Type B pancreatic cell (in vitro differentiated cells): ENCODE data around the gene AQP10. TPM values are rescaled to one million over a fixed set of nuclear protein-coding genes. Genes with fewer than 3 reads are reported as not detected.

Source experiments
- DNase-seq: peaks from one replicate; pipeline ENCODE4 v3.0.0; 2021; ENCODE audit warnings: mixed read lengths; ENCODE audit not compliant: unreplicated experiment; ENCODE audit errors: extremely low spot score
- H3K27ac Mint-ChIP-seq: 2 replicates; pipeline ENCODE4 v1.8.0; 2021; ENCODE audit warnings: mild to moderate bottlenecking, mixed read lengths
- H3K27me3 Mint-ChIP-seq: 2 replicates; pipeline ENCODE4 v1.8.0; 2021; ENCODE audit warnings: mixed read lengths
- H3K36me3 Mint-ChIP-seq: 2 replicates; pipeline ENCODE4 v1.8.0; 2021; ENCODE audit warnings: mixed read lengths
- H3K4me1 Mint-ChIP-seq: one replicate; pipeline ENCODE4 v1.8.0; 2021; ENCODE audit warnings: mixed read lengths; ENCODE audit not compliant: unreplicated experiment
- H3K4me3 Mint-ChIP-seq: 2 replicates; pipeline ENCODE4 v1.8.0; 2021; ENCODE audit warnings: mild to moderate bottlenecking, mixed read lengths
- H3K9me3 Mint-ChIP-seq: 2 replicates; pipeline ENCODE4 v1.8.0; 2021; ENCODE audit warnings: mixed read lengths
- CTCF ChIP-seq: fragments of 200-600 bp; sonication (generic); conservative IDR thresholded peaks from 2 replicates; pipeline ENCODE4 v1.5.0; 2021; ENCODE audit warnings: antibody characterized with exemption, mild to moderate bottlenecking
- total RNA-seq: library from RNA; stranded (reverse); gene quantifications from 2 replicates; pipeline ENCODE4 v1.2.1, GENCODE V29; 2021; ENCODE audit warnings: low replicate concordance

Gene AQP10
- total RNA-seq, 1 donor from 2014 or later, result 0.27 TPM

- Mint-ChIP-seq H3K27me3 (peaks cover 10% of the 10 kb centered on the region), H3K9me3 (no peaks in the 10 kb centered on the region), H3K4me3 (no peak overlapping the region), H3K27ac (no peak overlapping the region), H3K4me1 (peaks cover 31% of the 10 kb centered on the region), H3K36me3 (peaks cover 6% of the 10 kb centered on the region)
- DNase-seq, result no peak
- no peak for TF ChIP-seq CTCF
Observed at GRCh38 chr1:154350383-154350782, 29.5 kb downstream of the AQP10 start.

- H3K9me3 Mint-ChIP-seq, result no peaks in the 10 kb centered on the region
- TF ChIP-seq CTCF, result no peak
- DNase-seq, result no peak
- peaks cover 10% of the 10 kb centered on the region for H3K27me3 Mint-ChIP-seq
- H3K4me3 Mint-ChIP-seq, result peak overlapping the region; percentile 62
- peak overlapping the region; percentile 61 for H3K27ac Mint-ChIP-seq
- peaks cover 3% of the 10 kb centered on the region for H3K36me3 Mint-ChIP-seq
- peaks cover 31% of the 10 kb centered on the region for H3K4me1 Mint-ChIP-seq
Observed at GRCh38 chr1:154351363-154352068, 30.6 kb downstream of the AQP10 start.

- no peaks in the 10 kb centered on the region for H3K9me3 Mint-ChIP-seq
- H3K27me3 Mint-ChIP-seq, result peaks cover 10% of the 10 kb centered on the region
- peaks cover 3% of the 10 kb centered on the region for H3K36me3 Mint-ChIP-seq
- H3K27ac Mint-ChIP-seq, result peak overlapping the region; percentile 85
- H3K4me3 Mint-ChIP-seq, result peak overlapping the region; percentile 90
- TF ChIP-seq CTCF, result no peak
- no peak for DNase-seq
- H3K4me1 Mint-ChIP-seq, result peaks cover 31% of the 10 kb centered on the region
Observed at GRCh38 chr1:154352245-154352580, 31.3 kb downstream of the AQP10 start.

- Mint-ChIP-seq H3K9me3 (no peaks in the 10 kb centered on the region), H3K4me3 (peak overlapping the region; percentile 90), H3K4me1 (peaks cover 31% of the 10 kb centered on the region), H3K27ac (peak overlapping the region; percentile 85), H3K27me3 (peaks cover 10% of the 10 kb centered on the region), H3K36me3 (peaks cover 3% of the 10 kb centered on the region)
- DNase-seq, result peak; percentile 80
- no peak for TF ChIP-seq CTCF
Observed at GRCh38 chr1:154352581-154353459, 31.9 kb downstream of the AQP10 start.

GRCh38 chr1:154353460-154353904 lies 32.6 kb downstream of the AQP10 start:
- Mint-ChIP-seq H3K36me3 (no peaks in the 10 kb centered on the region), H3K27me3 (peaks cover 10% of the 10 kb centered on the region), H3K4me1 (peaks cover 31% of the 10 kb centered on the region), H3K27ac (peak overlapping the region; percentile 85), H3K9me3 (no peaks in the 10 kb centered on the region), H3K4me3 (peak overlapping the region; percentile 90)
- DNase-seq, result no peak
- TF ChIP-seq CTCF, result no peak
